Astrocyte of the spinal cord (primary cell): ENCODE results near the gene FHIT.

Experiments
- DNase-seq: peaks from one replicate; pipeline ENCODE4 v3.0.0; 2011; ENCODE audit warnings: low read depth, low spot score
- H3K4me3 ChIP-seq: 2 replicates; pipeline ENCODE4 v1.5.1; 2011; ENCODE audit warnings: low read depth, mild to moderate bottlenecking, low read length, moderate library complexity
- CTCF ChIP-seq: IDR thresholded peaks from 2 replicates; pipeline ENCODE4 v1.5.1; 2012; ENCODE audit warnings: low read depth, mild to moderate bottlenecking, low read length, inconsistent platforms
- in situ Hi-C: cut with HindIII; loops from 2 replicates; pipeline ENCODE4 v1.10.0; 2017; ENCODE audit warnings: low sequenced_read_pairs

FHIT gene

GRCh38 chr3:60424942-60425341 is 826.3 kb downstream of the FHIT start:
- in situ Hi-C loops = no loop called here
- no peak for DNase-seq
- H3K4me3 ChIP-seq = no peak overlapping the region
- no peak for TF ChIP-seq CTCF

GRCh38 chr3:60424034-60424433 is 827.2 kb downstream of the FHIT start:
- H3K4me3 ChIP-seq = no peak overlapping the region
- no peak for DNase-seq
- no peak for TF ChIP-seq CTCF
- in situ Hi-C loops = no loop called here

DNA sequence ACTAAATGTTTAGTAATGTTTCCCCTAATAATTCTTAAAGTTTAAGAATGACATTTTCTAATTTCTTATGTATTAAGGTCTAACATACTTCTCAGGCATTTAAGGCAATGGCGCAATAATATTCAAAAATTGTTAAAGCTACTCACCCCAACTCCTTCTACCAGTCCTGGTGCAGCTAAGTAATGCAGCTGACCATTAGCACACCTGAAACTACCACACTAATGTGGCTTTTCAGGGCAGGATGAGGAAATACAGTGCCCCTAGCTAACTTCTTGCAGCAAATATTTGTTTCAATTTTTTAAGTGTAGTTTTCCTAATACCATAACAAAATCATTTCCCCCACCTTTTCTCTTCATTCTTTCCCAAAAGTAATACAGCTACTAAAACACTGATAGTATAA is 827.7 kb downstream of the FHIT start:
- no peak for DNase-seq
- TF ChIP-seq CTCF = no peak
- no peak overlapping the region for H3K4me3 ChIP-seq
- in situ Hi-C loops = no loop called here

GRCh38 chr3:60421749-60422446 is 829.4 kb downstream of the FHIT start:
- no peak for TF ChIP-seq CTCF
- H3K4me3 ChIP-seq = no peak overlapping the region
- DNase-seq = no peak
- in situ Hi-C loops = no loop called here

- in situ Hi-C loops = no loop called here
- TF ChIP-seq CTCF = no peak
- H3K4me3 ChIP-seq = no peak overlapping the region
- DNase-seq = no peak
These were observed 833.7 kb downstream of the FHIT start for GRCh38 chr3:60417576-60417975.

GRCh38 chr3:60414011-60414410 is 837.2 kb downstream of the FHIT start:
- TF ChIP-seq CTCF = no peak

More at GRCh38 chr3:60414011-60414410, 837.2 kb downstream of the FHIT start:
- in situ Hi-C loops = no loop called here
- no peak overlapping the region for H3K4me3 ChIP-seq
- DNase-seq = no peak
